ENCODE data around the gene KRTAP17-1. TPM values are rescaled to one million over a fixed set of nuclear protein-coding genes. Genes with fewer than 3 reads are reported as not detected.
"Not testable (repeated sequence)": the region's sequence is repeated elsewhere in the genome, so short reads cannot be mapped to it uniquely, and the experiment has no call there.

KRTAP17-1 gene
- total and polyA plus RNA-seq, 12 donors, result not detected

DNA sequence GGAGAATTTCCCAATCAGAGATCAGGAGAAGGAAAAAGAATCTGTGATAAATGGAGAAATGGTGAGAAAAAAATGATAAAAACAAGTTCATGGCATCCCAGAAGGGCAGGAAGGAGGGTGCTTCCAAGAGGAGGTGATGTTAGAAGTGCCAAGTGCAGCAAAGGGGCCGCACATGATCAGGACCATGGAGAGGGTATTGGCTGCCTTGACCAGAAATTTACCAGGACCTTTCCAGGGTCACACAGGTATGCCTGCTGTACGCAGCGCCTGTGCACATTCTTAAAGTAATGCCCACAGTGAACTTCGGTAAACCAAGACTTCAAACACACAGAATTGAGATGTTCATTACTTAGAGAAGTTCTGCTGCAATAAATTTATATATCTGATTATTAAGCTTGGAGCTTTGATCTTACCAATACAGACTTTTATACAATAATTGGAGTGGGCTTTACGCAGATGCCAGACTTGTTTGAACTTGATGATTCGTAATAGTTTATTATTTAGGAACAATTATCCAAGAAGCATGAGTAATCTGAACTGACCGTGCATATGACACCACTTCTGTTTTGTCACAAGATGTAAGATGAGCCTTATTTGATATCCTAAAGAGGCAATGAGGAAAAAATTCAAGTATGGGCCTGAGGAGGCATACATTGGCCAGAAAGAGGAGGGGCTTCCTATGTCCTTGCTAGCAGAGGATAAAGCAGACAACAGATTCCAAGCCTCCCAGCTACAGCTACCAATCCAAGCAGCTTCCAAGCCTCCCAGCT, 37.3 kb upstream of the KRTAP17-1 start:
- no peak overlapping the region for H3K4me3 ChIP-seq
- no peaks in the 10 kb centered on the region for H3K4me1 ChIP-seq
- no peak for ATAC-seq
- 80% methylated on average over 7 of the region's 7 CpGs for WGBS, 2 donors
- intact Hi-C loops (cut with DNase I), result loop anchor here in 1 of 10 donors (10.0 kb wide), 1 partner anchor 1758 kb away; no protein-coding TSS in a partner anchor
- H3K36me3 ChIP-seq, result no peaks in the 10 kb centered on the region
- H3K27me3 ChIP-seq, result peaks cover 0 to 25% (median 17%) of the 10 kb centered on the region in 7 donors
- no peak for DNase-seq
- no peak for TF ChIP-seq CTCF (IDR thresholded peaks at IDR 0.05)
- peaks cover 0 to 9% (median 0%) of the 10 kb centered on the region in 11 donors for H3K9me3 ChIP-seq
- no peak overlapping the region for H3K27ac ChIP-seq

DNA sequence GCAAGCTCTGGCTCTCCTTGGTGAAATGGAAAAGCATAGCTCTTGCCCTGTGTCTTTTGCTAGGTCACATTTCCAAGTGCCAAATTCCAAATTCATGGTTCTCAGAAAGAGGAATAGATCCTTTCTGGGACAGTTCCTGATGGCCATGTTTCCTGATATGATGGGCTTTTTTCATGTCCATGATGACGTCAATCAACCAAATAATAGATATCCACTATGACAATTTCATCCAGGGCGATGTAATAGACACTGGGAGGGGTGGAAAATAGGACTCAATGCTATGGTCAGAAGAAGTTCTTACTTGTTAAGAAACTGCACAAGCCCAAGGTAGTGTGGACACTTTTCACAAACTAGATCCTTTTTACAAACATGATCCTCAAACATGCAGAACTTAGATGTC, 35.7 kb upstream of the KRTAP17-1 start:
- no peak for ATAC-seq
- Histone ChIP-seq H3K9me3 (peaks cover 0 to 4% (median 0%) of the 10 kb centered on the region in 11 donors), H3K27me3 (peaks cover 0 to 24% (median 13%) of the 10 kb centered on the region in 7 donors), H3K4me1 (no peaks in the 10 kb centered on the region), H3K4me3 (no peak overlapping the region), H3K27ac (no peak overlapping the region), H3K36me3 (no peaks in the 10 kb centered on the region)
- intact Hi-C loops (cut with DNase I), result loop anchor here in 1 of 10 donors (10.0 kb wide), 1 partner anchor 1756 kb away; no protein-coding TSS in a partner anchor
- 77 to 84% methylated on average over 2 of the region's 2 CpGs for WGBS, 2 donors
- DNase-seq, result no peak
- TF ChIP-seq CTCF (IDR thresholded peaks at IDR 0.05), result no peak

DNA sequence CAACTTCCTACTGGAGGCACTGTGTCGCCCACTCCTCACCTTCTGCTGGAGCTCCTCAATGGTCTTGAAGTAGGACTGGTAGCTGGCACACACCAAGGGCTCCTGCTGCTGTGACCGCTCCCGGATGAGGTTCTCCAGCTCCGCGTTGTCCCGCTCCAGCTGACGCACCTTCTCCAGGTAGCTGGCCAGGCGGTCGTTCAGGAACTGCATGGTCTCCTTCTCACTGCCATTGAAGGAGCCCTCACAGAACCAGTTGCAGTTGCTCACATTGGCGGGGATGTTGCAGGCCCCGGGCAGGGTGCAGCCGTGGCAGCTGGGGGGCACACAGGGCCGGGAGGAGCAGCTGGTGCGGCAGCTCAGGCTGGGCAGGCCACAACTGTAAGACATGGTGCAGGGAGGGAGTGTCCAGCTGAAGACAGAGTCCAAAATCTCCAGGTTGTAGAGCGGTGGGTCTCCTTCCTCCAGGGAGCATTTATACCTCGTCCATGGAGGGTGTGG, 34.9 kb upstream of the KRTAP17-1 start, which contains the start of gene KRT33A:
Gene KRT33A (minus strand): TSS at position 448 of the 498 bp plus-strand sequence. CDS start 61 bp downstream, at position 387.
- 85 to 88% methylated on average over 16 of the region's 16 CpGs for WGBS, 2 donors
- peaks cover 0 to 22% (median 9%) of the 10 kb centered on the region in 7 donors for H3K27me3 ChIP-seq
- not testable (repeated sequence) for H3K27ac ChIP-seq, H3K9me3 ChIP-seq, ATAC-seq, H3K4me1 ChIP-seq, DNase-seq, H3K4me3 ChIP-seq, H3K36me3 ChIP-seq
- intact Hi-C loops (cut with DNase I), result loop anchor here in 1 of 10 donors (10.0 kb wide), 1 partner anchor 1756 kb away; no protein-coding TSS in a partner anchor

- Histone ChIP-seq H3K27me3 (peaks cover 0 to 19% (median 6%) of the 10 kb centered on the region in 7 donors), H3K4me1 (no peaks in the 10 kb centered on the region), H3K36me3 (no peaks in the 10 kb centered on the region), H3K9me3 (no peaks in the 10 kb centered on the region), H3K27ac (no peak overlapping the region), H3K4me3 (no peak overlapping the region)
- 84 to 87% methylated on average over 7 of the region's 7 CpGs for WGBS, 2 donors
- DNase-seq (no peak), ATAC-seq (no peak)
- no peak for TF ChIP-seq CTCF (IDR thresholded peaks at IDR 0.05)
- intact Hi-C loops (cut with DNase I), result no loop called here
Observed at GRCh38 chr17:41347869-41348760, 32.6 kb upstream of the KRTAP17-1 start.

- H3K9me3 ChIP-seq, result peaks cover 0 to 14% (median 0%) of the 10 kb centered on the region in 11 donors
- DNase-seq; H3K36me3 ChIP-seq; ATAC-seq; H3K27me3 ChIP-seq; H3K4me1 ChIP-seq; intact Hi-C loops (cut with DNase I); H3K4me3 ChIP-seq; H3K27ac ChIP-seq: not testable (repeated sequence)
- 88 to 91% methylated on average over 16 of the region's 16 CpGs for WGBS, 2 donors
Observed at GRCh38 chr17:41346421-41346820, 30.9 kb upstream of the KRTAP17-1 start.

All from heart right ventricle (tissue), 16 donors.